ENCODE measurements around the gene NR2E3.

DNA sequence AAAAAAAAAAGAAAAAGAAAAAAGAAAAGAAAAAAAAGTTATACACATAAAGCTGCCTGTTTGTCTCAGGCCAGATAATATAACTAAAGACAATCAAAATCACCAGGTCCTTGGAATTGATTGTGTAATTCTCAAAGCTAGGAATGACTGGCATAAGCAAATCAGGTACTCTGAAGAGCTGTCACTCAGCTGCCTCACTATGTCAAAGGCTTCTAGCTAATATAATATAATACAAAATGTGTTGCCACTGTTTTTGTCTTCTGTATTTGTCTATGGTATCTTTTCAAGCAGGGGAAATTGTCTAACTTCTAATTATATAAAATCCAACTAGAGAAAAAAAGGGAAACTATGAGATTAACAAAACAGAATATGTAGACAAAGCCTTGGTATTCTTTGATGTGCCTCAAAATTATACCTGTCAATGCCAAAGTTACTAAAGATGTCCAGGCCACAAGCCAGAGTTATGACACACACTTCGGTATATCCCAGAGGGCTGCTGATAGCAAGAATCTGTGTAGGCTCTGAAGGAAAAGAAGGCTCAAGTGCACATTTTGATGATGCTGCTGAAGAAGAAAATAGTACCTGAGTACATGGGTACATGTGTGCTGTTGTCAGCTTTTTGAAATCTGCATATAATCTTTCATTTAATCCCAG, 37.0 kb upstream of the NR2E3 start:
- TF ChIP-seq CTCF (IDR thresholded peaks at IDR 0.05; ENCODE audit: low read depth, low read length): no peak
- no peak for TF ChIP-seq EZH2phosphoT487 (IDR thresholded peaks at IDR 0.05; ENCODE audit: low read depth)
